Left renal pelvis (tissue), 4 donors: ENCODE results near the gene AATK. TPM values are rescaled to one million over a fixed set of nuclear protein-coding genes. Genes with fewer than 3 reads are reported as not detected.
"Not testable (repeated sequence)": the region's sequence is repeated elsewhere in the genome, so short reads cannot be mapped to it uniquely, and the experiment has no call there.

Source experiments
- DNase-seq, 4 donors: peaks; one replicate each; pipeline ENCODE4 v3.0.0-alpha.2; 2013; ENCODE audit warnings: low read depth in 4 of 4, low spot score in 3 of 4
- polyA plus RNA-seq, 4 donors: library from polyadenylated mRNA; unstranded; fragments of 120-200 nt; gene quantifications; one replicate each; pipeline ENCODE4 v1.2.1, GENCODE V29; 2013; ENCODE audit not compliant: insufficient read length in 4 of 4

Gene AATK
- polyA plus RNA-seq, 4 donors = 3.3 to 5.7 (median 4.6) TPM

DNA sequence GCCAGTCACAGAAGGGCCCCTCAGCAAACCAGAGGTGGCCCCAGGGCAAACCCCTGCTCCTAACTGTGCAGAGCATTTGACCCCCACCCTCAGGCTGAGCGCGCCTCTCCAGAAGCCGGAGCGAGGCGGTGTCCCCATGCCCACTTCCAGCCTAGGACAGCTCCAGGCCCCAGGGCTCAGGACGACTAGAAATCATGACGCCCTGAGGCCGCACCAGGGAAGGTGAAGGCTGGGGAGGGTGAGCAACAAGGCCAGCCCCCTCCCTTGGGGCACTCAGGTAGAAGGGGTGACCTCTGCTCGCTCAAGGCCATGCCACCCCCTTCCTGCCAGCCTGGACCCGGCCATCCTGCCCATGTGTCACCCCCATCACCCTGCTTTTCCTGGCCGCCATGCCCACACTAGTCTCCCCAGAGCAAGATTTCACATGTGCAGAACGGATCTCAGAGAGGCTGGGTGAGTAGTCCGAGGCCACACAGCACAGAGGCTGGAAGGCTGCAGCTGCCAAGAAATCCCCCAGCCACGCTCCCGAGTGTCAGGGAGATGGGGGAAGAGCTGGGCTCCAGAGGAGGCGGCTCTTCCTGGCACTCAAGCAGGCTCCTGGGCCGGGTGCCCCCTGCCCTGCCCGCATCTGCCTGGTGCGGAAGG lies 2.8 kb downstream of the AATK start:
- DNase-seq = no peak

DNA sequence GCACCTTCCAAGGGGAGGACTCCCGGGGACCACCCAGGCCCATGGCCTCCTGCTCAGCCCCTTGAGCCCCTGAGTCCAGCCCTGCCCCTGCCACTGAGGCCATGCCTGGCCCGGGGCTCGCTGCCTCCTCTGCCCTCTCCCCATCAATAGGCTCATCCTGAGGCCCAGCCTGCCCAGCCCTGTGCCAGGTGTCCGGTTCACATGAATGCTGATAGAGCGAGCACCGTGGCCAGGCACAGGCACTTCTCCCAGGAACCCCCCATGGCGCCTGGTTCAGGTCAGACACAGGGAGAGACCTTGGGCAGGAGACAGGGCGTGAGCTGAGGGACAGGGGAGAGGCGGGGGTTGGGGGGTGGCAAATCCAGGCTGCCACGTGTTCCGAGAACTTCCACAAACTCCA lies 3.5 kb downstream of the AATK start:
- DNase-seq = no peak

DNA sequence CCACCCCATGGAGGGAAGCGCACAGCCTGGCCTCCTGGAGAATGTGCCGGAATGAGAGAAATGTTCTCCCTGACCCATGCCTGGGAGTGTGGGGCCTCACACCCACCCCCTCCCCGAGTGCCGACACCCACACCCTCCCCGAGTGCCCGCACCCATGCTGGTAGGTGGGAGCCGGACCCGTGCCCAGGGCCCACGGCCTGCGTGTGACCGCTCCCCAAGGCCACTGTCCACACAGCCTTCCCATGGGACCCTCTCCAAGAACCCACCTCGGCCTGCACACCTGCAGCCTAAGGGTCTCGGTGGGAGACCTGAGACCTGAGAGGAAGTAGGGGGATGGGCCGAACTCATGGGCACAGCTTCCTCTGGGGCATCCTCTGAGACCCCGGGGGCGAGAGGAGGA lies 4.0 kb downstream of the AATK start:
- DNase-seq = no peak

DNA sequence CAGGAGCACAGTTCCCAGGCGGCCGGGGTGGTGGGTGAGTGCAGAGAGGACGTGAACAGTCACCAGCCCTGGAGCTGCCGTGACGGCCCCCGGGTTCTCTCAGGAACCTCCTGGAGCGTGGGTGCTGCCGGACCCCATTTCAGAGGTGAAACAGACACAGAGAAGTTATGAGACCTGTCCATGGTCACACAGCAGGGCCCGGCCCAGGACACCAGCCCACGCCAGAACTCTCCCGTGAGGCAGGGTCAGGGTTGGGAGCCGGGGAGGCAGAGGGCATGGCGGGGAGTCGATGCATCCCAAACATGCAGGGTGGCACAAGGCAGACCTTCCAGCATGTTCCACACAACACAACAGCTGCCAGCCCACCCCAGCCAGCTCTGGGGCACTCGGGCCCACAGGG lies 4.5 kb downstream of the AATK start:
- no peak for DNase-seq

DNA sequence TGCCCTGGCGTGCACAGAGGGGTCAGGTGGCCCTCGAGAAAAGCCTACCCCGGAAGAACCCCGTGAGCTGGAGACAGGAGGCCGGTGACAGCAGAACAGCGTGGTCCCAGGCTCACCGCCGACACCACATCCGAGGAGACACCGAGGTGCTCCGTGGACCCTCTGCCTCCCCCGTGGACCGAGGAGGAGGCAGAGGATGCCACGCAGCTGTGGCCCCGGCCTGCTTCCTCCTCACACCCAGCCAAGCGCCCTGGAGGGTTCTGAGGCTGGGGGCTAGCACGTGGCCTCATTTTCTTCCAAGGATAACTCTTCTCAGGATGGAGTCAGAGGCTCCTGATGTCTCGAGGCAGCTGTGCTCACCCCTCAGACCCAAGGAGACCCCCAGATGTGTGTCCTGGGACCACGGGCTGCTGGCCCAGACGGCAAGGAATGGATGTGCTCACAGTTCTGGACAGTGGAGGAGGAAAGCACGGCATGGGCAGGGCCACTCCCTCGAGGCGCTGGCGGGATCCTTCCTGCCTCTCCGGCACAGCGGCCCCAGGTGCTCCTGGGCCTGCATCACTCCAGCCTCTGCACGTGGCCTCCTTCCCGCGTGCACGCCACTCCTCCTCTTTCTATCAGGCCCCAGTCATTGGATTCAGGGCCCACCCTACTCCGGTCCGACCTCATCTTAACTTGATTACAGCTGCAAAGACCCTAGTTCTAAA lies 5.1 kb downstream of the AATK start:
- no peak for DNase-seq

DNA sequence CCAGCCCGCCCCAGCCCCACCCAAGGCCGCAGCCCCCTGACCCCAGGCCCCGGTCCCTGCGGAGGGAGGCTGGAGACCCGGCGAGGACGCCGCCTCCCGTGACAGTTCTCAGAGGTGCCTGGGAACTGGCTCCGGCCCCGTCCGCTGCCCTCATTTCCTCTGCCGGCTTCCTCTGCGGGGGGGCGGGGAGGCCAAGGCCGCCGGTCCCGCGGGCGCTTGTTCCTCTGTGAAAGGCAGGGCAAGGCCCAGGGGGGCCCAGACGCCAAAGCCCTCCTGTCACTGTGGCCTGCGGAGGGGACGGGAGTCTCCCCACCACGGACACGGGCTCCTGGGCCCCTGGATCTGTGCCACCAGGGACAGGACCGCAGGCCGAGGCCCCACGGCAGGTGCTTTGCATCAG lies 5.7 kb downstream of the AATK start:
- DNase-seq = no peak

DNA sequence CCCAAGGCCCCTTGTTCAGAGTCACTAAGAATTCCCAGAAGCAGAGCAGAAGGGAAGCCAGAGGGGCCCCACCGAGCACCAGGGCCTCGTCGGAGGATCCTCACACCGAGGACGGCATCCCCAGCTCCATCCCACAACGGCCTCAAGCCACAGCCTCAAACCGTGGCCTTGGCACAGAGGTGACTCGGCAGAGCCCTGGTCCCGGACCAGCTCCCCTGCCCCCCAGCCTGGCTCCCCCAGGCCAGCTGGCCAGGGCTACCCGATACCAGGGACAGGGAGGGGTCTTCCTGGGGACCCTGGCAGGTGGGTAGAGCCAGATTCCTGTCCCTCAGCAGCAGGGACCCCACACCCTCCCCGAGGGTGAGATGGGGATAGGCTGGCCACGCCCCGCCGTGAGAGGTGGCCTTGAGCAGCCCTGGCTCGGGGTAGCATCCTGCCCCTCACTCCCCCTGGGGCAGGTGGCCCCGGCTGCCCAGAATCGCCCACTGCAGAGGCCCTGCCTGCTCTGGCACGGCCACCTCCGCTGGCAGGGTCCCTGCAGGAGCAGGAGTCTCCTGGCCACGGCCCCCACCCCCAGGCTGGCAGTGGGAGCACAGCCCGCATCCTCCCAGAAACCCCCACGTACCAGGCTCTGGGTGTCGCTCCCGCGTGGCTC lies 6.3 kb downstream of the AATK start:
- DNase-seq = no peak

DNA sequence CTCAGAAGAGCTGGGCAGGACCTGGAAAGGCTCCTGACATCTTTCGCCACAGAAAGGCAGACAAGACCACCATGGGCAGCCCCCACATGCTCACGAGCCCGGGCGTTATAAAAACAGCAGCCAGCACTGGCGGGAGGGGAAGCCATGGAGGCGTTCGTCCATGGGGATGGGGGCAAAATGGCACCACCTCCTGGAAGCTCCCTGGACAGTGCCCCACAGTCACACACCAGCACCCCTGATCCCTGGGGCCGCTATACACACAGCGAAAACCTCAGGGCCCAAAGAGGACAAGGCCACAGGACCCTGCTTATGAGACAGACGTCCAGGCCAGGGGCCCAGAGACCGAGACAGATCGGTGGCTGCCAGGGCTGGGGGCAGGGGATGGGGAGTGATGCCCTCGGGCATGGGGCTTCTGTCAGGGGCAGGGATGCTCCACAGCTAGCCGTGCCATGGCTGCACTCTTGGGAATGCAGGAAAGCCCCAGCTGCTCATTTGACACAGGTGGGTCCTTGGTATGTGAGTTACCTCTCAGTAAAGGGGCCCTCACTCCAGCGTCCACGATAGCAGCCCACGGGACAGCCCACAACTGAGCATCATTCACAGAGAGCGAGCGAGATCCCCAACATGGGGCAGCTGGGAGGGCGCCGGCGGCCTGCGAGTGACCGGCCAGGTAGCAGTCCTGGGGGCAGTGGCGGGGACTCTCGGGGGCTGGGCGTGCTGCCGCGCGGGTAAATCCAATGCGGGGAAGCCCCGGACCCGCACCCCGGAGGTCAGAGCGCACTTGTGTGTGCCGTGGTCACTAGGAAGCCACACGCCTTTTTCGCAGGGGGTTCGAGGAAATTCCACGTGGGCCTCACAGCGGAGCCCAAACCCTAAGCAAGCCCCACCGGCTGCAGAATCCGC lies 7.1 kb downstream of the AATK start:
- DNase-seq = no peak

DNA sequence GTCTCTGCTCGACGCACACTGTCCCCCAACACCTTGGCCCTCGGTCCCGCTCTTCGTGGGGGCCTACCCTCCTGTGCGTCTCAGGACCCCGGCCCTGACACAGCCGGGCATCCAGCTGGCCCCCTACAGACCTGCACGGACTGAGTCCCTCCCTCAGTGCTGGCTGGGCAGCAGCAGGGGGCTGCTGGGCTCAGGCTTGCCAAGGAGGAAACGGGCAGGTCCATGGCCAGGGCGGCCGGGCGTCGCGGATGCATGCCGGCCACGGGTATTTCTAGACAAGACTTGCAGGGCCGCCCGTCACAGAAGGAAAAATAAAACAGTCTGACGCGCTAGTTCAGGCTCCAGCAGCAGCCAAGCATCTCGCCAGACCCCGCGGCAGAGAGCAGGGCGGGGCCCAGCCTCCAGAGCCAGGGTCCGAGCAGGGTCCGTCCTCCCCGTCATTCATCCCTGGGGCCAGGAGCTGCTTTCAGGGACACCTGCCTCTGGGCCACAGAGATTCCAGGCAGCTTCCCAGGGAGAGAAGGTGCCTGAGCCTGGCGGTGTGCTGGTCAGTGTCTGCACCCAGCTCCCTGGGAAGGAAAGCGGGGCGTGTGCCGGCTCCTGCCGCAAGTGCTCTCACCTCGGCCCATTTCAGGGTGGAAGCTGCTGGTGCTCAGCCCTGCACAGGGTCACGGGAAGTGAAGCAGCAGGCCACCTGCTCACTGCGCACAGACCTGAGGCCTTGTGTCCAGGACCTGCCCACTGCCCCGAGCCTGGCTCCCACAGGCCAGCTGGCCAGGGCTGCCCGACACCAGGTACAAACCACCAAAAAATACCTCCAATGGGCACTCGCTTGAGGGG lies 8.0 kb downstream of the AATK start:
- DNase-seq = no peak

DNA sequence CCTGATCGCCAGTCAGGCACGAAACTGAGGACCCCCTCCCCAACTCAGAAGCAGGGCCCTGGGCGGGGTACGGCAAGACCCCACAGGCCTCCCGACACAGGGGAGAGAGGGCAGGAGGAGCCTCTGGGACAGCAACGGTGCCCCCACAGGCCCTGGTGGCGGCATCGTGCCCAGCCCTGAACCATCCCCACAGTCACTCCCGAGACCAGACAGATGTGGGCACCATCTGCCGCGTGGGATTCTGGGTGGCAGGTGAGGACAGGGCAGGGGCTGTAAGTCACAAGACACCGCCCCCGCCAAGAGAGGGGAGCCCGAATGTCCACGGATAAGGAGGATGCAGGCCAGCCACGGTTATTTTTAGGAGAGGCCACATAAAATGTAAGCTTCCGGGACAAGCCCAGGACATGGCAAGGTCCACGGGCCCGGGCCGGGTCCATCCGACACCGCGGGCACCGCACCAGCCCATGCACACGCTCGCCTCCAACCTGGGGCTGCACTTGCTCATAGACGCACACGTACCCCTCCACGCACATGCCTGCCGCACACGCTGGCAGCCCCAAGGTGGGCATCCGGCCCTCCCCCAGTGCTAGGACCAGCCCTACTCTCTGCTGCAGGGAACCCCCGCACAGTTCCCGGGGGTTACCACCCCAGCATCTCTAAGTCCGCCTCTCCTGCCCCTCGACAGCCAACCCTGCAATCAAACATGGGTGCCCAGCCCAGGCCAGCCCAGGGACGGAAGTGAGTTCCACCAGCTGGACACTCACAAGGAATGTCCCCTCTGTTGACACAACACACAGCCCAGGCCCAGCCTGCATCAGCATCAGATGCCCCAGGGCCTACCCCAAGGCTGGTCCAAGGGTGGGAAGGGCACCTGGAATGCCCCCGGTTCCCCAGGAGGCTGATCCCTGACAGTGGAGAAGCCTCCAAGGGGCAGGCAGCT lies 8.9 kb downstream of the AATK start:
- DNase-seq = no peak

DNA sequence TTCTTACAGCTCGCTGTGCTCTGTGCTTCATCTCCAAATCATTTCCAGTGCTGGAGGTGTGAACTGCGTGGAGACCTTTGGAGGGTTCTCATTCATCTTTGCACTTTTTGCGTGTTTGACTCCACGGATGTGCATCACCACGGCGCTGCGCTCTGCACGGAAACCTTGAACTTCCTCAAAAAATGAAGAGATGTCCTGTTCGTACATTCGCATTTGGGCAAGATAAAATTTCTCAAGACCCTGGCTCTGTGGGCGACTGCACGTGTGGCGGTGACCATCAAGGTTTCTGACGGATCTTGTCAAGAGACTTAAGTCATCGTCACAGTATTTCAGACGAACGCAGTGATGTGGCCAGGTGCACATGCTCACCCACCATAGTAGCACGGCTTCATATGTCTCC lies 11.1 kb downstream of the AATK start:
- DNase-seq = no peak

DNA sequence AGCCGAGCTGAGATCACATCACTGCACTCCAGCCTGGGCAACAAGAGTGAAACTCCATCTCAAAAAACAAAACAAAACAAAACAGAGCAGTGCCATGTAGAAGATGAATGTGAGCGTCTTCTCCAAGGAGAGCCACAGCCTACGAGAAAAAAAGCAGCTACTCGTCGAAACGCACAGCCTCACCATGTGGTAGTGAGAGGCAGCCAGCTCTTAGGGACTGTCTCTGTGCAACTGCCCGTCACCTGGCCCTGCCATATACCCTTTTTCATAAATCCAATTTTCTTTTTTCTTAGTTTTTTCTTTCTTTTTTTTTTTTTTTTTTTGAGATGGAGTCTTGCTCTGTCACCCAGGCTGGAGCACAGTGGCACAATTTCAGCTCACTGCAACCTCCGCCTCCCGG lies 12.0 kb downstream of the AATK start:
- not testable (repeated sequence) for DNase-seq

DNA sequence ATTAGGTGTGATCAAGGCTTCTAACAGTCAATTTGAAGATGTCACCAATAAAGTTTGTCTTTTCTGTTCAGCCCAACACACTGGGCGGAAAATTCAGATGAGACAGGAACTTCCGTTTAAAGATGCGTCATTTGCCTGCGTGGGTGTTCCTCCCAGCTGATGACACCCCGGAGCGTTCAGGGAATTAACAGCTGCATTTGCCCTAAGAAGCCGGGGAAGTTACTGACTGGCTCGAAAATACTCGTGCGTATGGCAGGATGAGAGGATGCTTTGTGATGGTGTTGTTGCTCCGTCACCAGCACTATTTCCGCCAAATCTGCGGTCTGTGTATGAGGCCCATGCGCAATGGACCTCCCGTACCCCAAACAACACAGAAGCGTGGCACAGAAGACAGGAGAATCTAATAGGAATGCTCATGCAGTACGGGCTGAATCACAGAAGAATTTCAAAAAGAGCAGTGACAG lies 12.6 kb downstream of the AATK start:
- no peak for DNase-seq

DNA sequence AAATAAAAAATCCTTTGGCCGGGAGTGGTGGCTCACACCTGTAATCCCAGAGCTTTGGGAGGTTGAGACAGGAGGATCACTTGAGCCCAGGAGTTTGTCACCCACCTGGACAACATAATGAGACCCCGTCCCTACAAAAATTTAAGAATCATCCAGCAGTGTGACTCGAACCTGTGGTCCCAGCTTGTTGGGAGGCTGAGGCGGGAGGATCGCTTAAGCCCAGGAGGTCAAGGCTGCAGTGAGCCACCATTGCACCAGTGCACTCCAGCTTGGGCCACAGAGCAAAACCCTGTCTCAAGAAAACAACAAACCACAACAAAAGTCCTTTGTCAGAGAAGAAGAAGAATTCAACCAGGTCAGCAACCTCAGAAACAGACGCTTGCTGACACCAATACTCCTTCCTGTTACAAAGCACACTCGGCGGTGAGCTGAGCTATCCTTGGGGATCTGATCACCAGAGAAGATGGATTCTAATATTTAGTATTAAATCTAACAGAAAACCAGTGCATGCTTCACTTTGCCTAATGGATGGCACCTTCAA lies 13.7 kb downstream of the AATK start:
- no peak for DNase-seq

DNA sequence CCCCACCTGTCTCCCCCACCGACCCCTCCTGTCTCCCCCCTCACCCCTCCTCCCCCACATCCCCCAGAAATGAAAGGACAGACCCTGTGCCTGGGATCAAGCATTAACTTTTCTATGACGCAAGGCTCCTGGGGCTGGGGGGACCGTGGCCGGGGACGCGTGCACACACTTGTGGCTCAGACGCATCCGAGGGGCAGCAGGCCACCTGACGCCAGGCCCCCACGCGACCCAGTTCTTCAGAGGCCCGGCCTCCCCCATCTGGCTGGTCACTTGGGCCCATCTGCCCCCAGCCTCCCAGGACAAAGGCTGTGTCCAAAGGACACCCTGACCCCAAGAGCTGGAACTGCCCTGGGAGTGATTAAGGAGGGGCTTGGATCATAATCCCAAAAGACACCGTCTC lies 14.7 kb downstream of the AATK start:
- no peak for DNase-seq

DNA sequence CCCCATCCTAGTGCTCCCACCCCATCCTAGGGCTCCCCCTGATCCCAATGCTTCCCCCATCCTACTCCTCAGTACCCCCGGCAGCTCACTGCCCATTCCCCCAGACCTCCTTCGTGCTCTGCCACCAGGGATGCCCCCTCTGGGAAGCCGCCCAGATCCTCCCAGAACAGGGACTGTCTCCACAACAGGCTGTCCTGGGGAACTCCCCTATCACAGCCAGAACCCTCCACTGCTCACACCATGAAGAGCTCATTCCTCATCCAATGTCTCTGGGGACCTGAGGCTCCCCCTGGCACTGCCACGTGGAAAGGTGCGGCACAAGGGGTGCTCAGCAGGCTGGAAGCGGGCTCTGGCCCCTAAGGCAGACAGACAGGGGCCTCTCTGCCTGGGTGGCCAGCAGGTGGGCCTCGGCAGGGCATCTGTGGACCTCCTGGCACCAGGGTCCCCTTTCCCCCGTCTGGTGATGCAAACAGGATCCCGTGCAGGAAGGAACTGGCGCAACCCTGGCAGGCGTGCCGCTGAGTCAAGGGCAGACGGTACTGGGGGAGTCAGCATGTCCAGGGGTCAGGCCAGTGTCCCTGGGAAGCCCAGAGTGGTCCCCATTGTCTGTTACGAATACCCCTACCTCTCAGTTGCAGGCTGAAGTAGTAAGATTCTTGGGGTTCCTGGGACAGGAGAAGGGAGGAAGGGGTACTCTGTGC lies 15.5 kb downstream of the AATK start:
- DNase-seq = no peak

DNA sequence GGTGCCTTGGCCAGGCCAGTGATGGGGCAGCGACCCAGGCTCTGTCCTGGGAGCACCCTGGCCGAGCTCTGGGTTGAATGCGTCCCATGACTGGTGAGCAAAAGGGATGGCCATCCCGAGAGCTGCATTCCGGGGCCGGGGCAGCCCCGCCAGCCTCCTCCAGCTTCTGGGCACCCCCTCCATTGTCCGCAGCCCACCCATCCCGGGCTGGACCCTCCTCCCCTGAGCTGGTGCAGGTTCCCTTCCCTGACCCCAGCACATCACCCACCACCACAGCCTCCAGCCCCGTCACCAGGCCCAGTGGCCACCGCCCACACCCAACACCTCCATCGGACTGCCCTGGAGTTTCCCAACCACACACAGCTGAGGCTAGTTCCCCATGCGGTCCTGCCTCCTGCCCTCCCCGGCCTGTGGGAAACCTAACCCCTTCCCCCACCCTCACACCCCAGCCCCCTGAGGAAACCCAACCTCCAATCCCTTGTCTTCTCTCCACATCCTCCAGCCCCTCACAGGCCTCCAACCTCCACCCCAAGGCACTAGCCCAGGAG lies 17.0 kb downstream of the AATK start:
- no peak for DNase-seq

DNA sequence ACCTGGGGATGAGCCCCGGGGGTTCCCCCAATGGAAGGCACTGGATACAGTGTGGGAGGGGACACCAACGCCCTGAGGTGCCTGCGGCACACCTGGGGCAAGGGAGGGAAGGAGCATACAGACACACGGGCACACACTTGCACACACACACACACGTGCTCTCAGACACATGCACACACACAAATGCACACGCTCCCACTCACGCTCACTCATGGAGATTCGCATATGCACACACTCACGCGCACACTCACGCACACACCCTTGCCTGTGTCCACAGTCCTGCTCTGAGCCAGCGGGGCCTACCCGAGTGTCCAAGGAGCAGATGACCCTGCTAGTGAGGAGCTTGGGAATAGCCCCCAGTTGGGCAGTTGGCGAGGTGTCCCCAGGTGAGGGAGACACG lies 17.4 kb downstream of the AATK start:
- no peak for DNase-seq
